ENCODE measurements around the gene AGPS. TPM values are rescaled to one million over a fixed set of nuclear protein-coding genes. Genes with fewer than 3 reads are reported as not detected.

The AGPS gene
- total RNA-seq, 1 experiment from 2014 or later, result 54.0 TPM

DNA sequence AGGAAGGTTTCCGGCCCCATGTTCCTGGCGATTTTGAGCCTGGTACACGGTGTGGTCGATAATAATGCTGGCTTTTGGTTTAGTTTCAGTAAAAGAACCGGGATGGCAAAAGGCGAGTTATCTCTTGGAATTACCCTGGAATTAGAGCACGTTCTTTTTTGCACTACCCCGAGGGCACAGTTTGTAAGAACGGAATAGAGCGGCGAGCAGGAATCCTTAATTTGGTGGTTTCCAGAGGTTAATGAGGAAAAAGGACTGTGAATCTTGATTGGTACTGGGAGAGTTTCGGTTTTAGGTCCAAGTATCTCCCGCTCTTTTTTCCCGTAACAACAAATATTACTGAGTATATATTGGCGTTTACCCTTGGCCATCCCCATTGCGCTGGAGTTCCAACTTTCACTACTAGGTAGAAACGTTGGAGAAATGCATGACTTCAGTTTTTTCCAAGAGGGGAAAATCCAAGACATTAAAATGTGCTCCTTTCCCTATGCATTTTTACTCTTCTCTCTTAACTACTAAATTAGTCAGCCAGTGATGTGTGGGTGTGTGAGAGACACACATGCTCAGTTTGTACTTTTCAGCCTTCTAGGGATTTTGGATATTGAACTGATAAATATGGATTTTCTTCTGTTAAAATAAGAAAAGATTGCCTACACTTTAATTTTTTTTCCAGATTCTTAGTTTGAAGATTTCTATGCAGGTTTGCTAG, 160.8 kb downstream of the AGPS start:
- Histone ChIP-seq H3K36me3 (ENCODE audit: insufficient read depth, low read length) (no peaks in the 10 kb centered on the region), H3K9ac (ENCODE audit: low read length) (peak overlapping the region; percentile 81), H4K20me1 (ENCODE audit: insufficient read depth, low read depth, low read length) (no peaks in the 10 kb centered on the region), H3K4me3 (ENCODE audit: low read length) (peak overlapping the region; percentile 72), H3K4me2 (ENCODE audit: low read depth, low read length, poor library complexity, severe bottlenecking) (peak overlapping the region; percentile 86), H3K27ac (ENCODE audit: low read length) (peak overlapping the region; percentile 84), H3K27me3 (ENCODE audit: low read length) (no peaks in the 10 kb centered on the region), H3K4me1 (ENCODE audit: low read length) (peaks cover 14% of the 10 kb centered on the region), H3K9me2 (replicated peaks; ENCODE audit: insufficient read depth, low read length) (no peaks in the 10 kb centered on the region), H3K9me3 (ENCODE audit: low read length) (no peaks in the 10 kb centered on the region), H2AFZ (ENCODE audit: low read length) (peak overlapping the region; percentile 91), H3K79me2 (ENCODE audit: low read length) (no peaks in the 10 kb centered on the region; the same call in 1 of the 2 replicates)
- DNase-seq, result peak; percentile 52

DNA sequence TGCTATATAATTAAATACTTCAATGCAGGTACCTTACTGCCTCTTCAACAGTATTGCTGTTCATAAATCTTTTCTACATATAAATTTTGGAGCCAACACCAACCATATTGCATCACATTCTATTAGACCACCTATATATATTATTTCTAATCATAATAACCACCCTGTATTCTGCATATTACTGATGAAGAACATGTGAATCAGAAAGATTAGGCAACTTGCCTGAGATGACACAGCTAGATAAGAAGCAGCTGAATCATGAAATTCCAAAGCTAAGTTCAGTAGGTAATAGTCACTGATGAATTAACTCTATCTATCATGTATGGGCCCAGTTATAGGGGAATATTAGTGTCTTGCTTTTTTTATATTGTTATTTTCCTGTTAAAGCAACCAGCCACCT, 161.8 kb downstream of the AGPS start:
- Histone ChIP-seq H3K79me2 (ENCODE audit: low read length) (no peaks in the 10 kb centered on the region; the same call in 1 of the 2 replicates), H3K9ac (ENCODE audit: low read length) (no peak overlapping the region), H4K20me1 (ENCODE audit: insufficient read depth, low read depth, low read length) (no peaks in the 10 kb centered on the region), H3K4me3 (ENCODE audit: low read length) (no peak overlapping the region), H3K36me3 (ENCODE audit: insufficient read depth, low read length) (no peaks in the 10 kb centered on the region), H3K4me2 (ENCODE audit: low read depth, low read length, poor library complexity, severe bottlenecking) (no peak overlapping the region), H3K9me2 (replicated peaks; ENCODE audit: insufficient read depth, low read length) (no peaks in the 10 kb centered on the region), H3K27ac (ENCODE audit: low read length) (no peak overlapping the region), H2AFZ (ENCODE audit: low read length) (no peak overlapping the region), H3K9me3 (ENCODE audit: low read length) (no peaks in the 10 kb centered on the region), H3K4me1 (ENCODE audit: low read length) (peaks cover 14% of the 10 kb centered on the region), H3K27me3 (ENCODE audit: low read length) (no peaks in the 10 kb centered on the region)
- DNase-seq, result no peak

DNA sequence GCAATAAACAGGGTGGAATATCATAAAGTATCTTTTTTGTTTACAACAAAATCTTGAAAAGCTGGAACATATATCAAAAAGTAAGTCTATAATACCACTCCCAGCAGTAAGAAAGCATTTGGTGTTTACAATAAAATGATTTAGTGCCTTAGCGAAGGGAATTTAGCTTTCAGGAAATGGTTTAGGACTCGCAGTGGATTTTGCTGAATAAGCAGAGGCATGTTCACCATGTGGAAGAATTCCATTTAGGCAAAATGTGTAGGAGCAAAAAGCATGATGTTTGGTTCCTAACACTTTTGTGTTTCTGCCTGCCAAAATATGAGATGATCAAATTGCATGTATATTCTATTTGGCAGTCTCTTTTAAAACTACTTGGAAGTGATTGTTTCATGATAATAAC, 163.6 kb downstream of the AGPS start:
- Histone ChIP-seq H3K9me3 (ENCODE audit: low read length) (no peaks in the 10 kb centered on the region), H3K9ac (ENCODE audit: low read length) (no peak overlapping the region), H3K4me3 (ENCODE audit: low read length) (no peak overlapping the region), H4K20me1 (ENCODE audit: insufficient read depth, low read depth, low read length) (no peaks in the 10 kb centered on the region), H3K79me2 (ENCODE audit: low read length) (no peaks in the 10 kb centered on the region; the same call in 1 of the 2 replicates), H3K4me2 (ENCODE audit: low read depth, low read length, poor library complexity, severe bottlenecking) (no peak overlapping the region), H3K27ac (ENCODE audit: low read length) (no peak overlapping the region), H3K4me1 (ENCODE audit: low read length) (peaks cover 14% of the 10 kb centered on the region), H3K27me3 (ENCODE audit: low read length) (no peaks in the 10 kb centered on the region), H3K9me2 (replicated peaks; ENCODE audit: insufficient read depth, low read length) (no peaks in the 10 kb centered on the region), H3K36me3 (ENCODE audit: insufficient read depth, low read length) (no peaks in the 10 kb centered on the region), H2AFZ (ENCODE audit: low read length) (no peak overlapping the region)
- DNase-seq, result no peak

DNA sequence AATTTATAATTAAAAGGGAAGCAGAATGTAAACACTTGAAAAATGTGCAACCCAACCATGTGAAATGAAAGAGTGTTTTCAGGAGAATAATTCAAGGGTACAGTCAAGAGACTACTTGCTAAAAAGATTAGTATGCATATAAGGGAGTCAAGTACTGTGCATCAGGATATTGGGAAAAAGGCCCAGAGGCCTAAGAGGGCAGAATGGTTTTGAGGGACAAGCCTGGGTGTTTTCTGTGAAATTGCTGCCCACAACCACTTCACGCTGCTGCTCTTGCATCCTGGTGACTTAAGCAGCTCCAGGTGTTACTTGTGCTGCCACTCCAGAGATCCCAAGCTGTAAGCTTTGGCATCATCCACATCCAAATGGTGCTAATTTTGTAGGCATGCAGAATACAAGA, 165.2 kb downstream of the AGPS start:
- Histone ChIP-seq H3K27me3 (ENCODE audit: low read length) (no peaks in the 10 kb centered on the region), H3K4me2 (ENCODE audit: low read depth, low read length, poor library complexity, severe bottlenecking) (no peak overlapping the region), H3K36me3 (ENCODE audit: insufficient read depth, low read length) (no peaks in the 10 kb centered on the region), H3K4me1 (ENCODE audit: low read length) (peaks cover 7% of the 10 kb centered on the region), H3K9me3 (ENCODE audit: low read length) (no peaks in the 10 kb centered on the region), H2AFZ (ENCODE audit: low read length) (no peak overlapping the region), H3K9me2 (replicated peaks; ENCODE audit: insufficient read depth, low read length) (no peaks in the 10 kb centered on the region), H4K20me1 (ENCODE audit: insufficient read depth, low read depth, low read length) (no peaks in the 10 kb centered on the region), H3K27ac (ENCODE audit: low read length) (no peak overlapping the region), H3K9ac (ENCODE audit: low read length) (no peak overlapping the region), H3K4me3 (ENCODE audit: low read length) (no peak overlapping the region), H3K79me2 (ENCODE audit: low read length) (no peaks in the 10 kb centered on the region)
- no peak for DNase-seq

DNA sequence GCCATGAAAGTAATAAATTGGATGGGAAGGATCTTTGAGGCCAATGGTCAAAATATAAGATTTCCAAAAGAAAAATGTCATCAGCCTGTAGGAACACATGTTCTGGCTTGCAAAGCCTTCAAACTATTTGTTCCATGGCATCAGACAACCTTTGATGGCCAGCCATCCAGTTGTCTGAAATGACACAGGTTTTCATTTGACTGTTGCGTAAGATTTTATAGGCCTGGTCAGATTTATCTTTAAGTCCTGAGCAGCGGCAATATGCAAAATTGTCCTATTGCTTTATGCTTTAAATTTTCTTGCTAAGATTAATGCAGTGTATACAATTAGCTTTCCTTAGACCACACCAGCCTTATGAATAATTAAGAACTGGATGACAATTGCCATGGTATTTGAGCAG, 167.1 kb downstream of the AGPS start:
- H3K9ac ChIP-seq (ENCODE audit: low read length), result no peak overlapping the region
- no peak overlapping the region for H3K27ac ChIP-seq (ENCODE audit: low read length)
- no peaks in the 10 kb centered on the region for H3K27me3 ChIP-seq (ENCODE audit: low read length)
- no peaks in the 10 kb centered on the region for H4K20me1 ChIP-seq (ENCODE audit: insufficient read depth, low read depth, low read length)
- H3K9me2 ChIP-seq (replicated peaks; ENCODE audit: insufficient read depth, low read length), result no peaks in the 10 kb centered on the region
- no peak overlapping the region for H3K4me2 ChIP-seq (ENCODE audit: low read depth, low read length, poor library complexity, severe bottlenecking)
- H3K4me3 ChIP-seq (ENCODE audit: low read length), result no peak overlapping the region
- H3K4me1 ChIP-seq (ENCODE audit: low read length), result no peaks in the 10 kb centered on the region
- H2AFZ ChIP-seq (ENCODE audit: low read length), result no peak overlapping the region
- no peaks in the 10 kb centered on the region for H3K36me3 ChIP-seq (ENCODE audit: insufficient read depth, low read length)
- no peaks in the 10 kb centered on the region for H3K79me2 ChIP-seq (ENCODE audit: low read length)
- DNase-seq, result no peak
- H3K9me3 ChIP-seq (ENCODE audit: low read length), result no peaks in the 10 kb centered on the region

DNA sequence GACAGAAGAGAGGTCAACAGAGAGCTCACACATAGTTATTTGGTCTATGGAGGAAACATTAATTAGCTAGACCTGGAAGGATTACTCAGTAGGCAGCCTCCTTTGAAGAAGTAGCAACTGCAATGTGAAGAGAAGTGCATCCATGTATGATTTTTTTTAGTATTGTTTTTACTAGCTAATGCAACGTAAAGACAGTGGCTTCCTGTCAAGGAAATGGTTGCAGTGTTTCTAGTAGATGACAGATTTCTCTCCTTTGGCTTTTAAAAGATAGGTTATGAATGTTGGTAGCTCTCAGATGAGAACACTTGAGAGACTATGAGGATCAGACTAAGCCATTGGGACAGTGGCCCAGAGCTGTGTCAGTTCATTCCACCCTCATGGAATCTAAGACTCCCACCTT, 175.8 kb downstream of the AGPS start:
- DNase-seq, result no peak
- Histone ChIP-seq H3K79me2 (ENCODE audit: low read length) (no peaks in the 10 kb centered on the region), H3K27me3 (ENCODE audit: low read length) (no peaks in the 10 kb centered on the region), H3K36me3 (ENCODE audit: insufficient read depth, low read length) (no peaks in the 10 kb centered on the region), H3K9me2 (replicated peaks; ENCODE audit: insufficient read depth, low read length) (no peaks in the 10 kb centered on the region), H3K4me1 (ENCODE audit: low read length) (no peaks in the 10 kb centered on the region), H2AFZ (ENCODE audit: low read length) (no peak overlapping the region), H4K20me1 (ENCODE audit: insufficient read depth, low read depth, low read length) (no peaks in the 10 kb centered on the region), H3K27ac (ENCODE audit: low read length) (no peak overlapping the region), H3K4me2 (ENCODE audit: low read depth, low read length, poor library complexity, severe bottlenecking) (no peak overlapping the region), H3K4me3 (ENCODE audit: low read length) (no peak overlapping the region), H3K9ac (ENCODE audit: low read length) (no peak overlapping the region), H3K9me3 (ENCODE audit: low read length) (no peaks in the 10 kb centered on the region)

DNA sequence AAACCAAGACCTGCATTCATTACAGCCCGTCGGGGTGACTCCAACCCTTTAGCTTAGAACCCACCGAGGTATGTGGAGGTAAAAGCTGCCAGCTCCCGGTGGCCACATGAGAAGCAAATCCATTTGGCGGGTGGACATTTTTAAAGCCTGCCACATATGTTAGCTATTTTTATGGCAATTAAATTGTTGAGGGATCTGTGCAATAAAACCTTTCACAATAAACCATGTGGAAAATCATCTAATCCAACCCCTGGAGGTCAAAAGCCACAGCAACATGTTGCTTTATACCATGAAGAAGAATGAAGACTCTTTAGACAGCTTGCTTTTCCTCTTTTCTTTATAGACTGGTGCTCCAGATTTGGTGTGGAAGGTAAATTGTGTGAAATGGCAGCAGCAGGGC, 176.3 kb downstream of the AGPS start:
- H3K79me2 ChIP-seq (ENCODE audit: low read length), result no peaks in the 10 kb centered on the region
- H3K4me3 ChIP-seq (ENCODE audit: low read length), result no peak overlapping the region
- no peaks in the 10 kb centered on the region for H3K36me3 ChIP-seq (ENCODE audit: insufficient read depth, low read length)
- H4K20me1 ChIP-seq (ENCODE audit: insufficient read depth, low read depth, low read length), result no peaks in the 10 kb centered on the region
- H2AFZ ChIP-seq (ENCODE audit: low read length), result no peak overlapping the region
- H3K9ac ChIP-seq (ENCODE audit: low read length), result no peak overlapping the region
- no peaks in the 10 kb centered on the region for H3K27me3 ChIP-seq (ENCODE audit: low read length)
- no peak overlapping the region for H3K4me2 ChIP-seq (ENCODE audit: low read depth, low read length, poor library complexity, severe bottlenecking)
- H3K9me3 ChIP-seq (ENCODE audit: low read length), result no peaks in the 10 kb centered on the region
- no peak overlapping the region for H3K27ac ChIP-seq (ENCODE audit: low read length)
- no peaks in the 10 kb centered on the region for H3K4me1 ChIP-seq (ENCODE audit: low read length)
- no peak for DNase-seq
- H3K9me2 ChIP-seq (replicated peaks; ENCODE audit: insufficient read depth, low read length), result no peaks in the 10 kb centered on the region

DNA sequence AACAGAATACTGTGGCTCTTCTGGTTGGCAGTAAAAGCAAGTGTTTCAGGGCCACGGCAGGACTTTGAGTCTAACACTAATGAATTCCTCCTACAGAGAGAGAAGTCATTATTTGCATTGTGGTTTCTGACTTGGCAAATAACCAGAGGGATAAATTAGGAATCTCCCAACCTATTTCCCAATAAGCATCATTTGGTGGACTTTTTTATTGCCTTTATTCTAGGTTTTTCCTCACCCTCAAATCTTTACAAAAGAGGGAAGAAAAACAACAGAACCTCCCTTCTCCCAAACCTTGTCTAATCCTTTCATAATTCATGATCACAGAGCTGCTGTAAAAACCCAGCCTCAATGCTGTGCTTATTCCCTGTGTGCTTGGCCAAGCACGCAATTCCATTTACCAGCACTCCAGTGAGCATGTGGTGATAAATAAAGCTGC, 179.7 kb downstream of the AGPS start:
- no peaks in the 10 kb centered on the region for H3K9me3 ChIP-seq (ENCODE audit: low read length)
- H3K27ac ChIP-seq (ENCODE audit: low read length), result no peak overlapping the region
- H3K4me2 ChIP-seq (ENCODE audit: low read depth, low read length, poor library complexity, severe bottlenecking), result no peak overlapping the region
- H3K9me2 ChIP-seq (replicated peaks; ENCODE audit: insufficient read depth, low read length), result no peaks in the 10 kb centered on the region
- H4K20me1 ChIP-seq (ENCODE audit: insufficient read depth, low read depth, low read length), result no peaks in the 10 kb centered on the region
- no peak for DNase-seq
- no peak overlapping the region for H2AFZ ChIP-seq (ENCODE audit: low read length)
- H3K27me3 ChIP-seq (ENCODE audit: low read length), result no peaks in the 10 kb centered on the region
- no peaks in the 10 kb centered on the region for H3K4me1 ChIP-seq (ENCODE audit: low read length)
- no peaks in the 10 kb centered on the region for H3K36me3 ChIP-seq (ENCODE audit: insufficient read depth, low read length)
- H3K4me3 ChIP-seq (ENCODE audit: low read length), result no peak overlapping the region
- no peaks in the 10 kb centered on the region for H3K79me2 ChIP-seq (ENCODE audit: low read length)
- H3K9ac ChIP-seq (ENCODE audit: low read length), result no peak overlapping the region
